OCI-LY1 (cell line): ENCODE measurements around the gene YIF1A.

ENCODE experiments used
- H2AFZ ChIP-seq: fragments of 200-600 bp; sonication (generic), shearing (Covaris generic); 2 replicates; pipeline ENCODE4 v1.6.0; 2014; ENCODE audit warnings: antibody characterized with exemption, mild to moderate bottlenecking, low read length
- H3F3A ChIP-seq: fragments of 200-600 bp; sonication (generic), shearing (Covaris generic); 2 replicates; pipeline ENCODE4 v1.6.0; 2014; ENCODE audit warnings: mild to moderate bottlenecking, antibody characterized with exemption, low read length, moderate library complexity; ENCODE audit not compliant: insufficient read depth
- H3K27ac ChIP-seq: fragments of 200-600 bp; sonication (generic); 2 replicates; pipeline ENCODE4 v1.5.1; 2014; ENCODE audit warnings: low read length, mixed run types, mild to moderate bottlenecking, low read depth; ENCODE audit not compliant: poor library complexity, severe bottlenecking
- H3K27me3 ChIP-seq: fragments of 200-600 bp; sonication (generic); 2 replicates; pipeline ENCODE4 v1.6.0; 2014; ENCODE audit warnings: antibody characterized with exemption, mild to moderate bottlenecking, low read length, moderate library complexity; ENCODE audit not compliant: insufficient read depth
- H3K36me3 ChIP-seq: fragments of 200-600 bp; sonication (generic); 2 replicates; pipeline ENCODE4 v1.6.1; 2014; ENCODE audit warnings: mild to moderate bottlenecking, antibody characterized with exemption, low read length, moderate library complexity, mixed read lengths; ENCODE audit not compliant: insufficient read depth
- H3K4me1 ChIP-seq: fragments of 200-600 bp; sonication (generic); 2 replicates; pipeline ENCODE4 v1.5.1; 2014; ENCODE audit warnings: mild to moderate bottlenecking, low read length, moderate library complexity; ENCODE audit not compliant: insufficient read depth, severe bottlenecking
- H3K4me2 ChIP-seq: fragments of 200-600 bp; sonication (generic), shearing (Covaris generic); 2 replicates; pipeline ENCODE4 v1.6.1; 2014; ENCODE audit warnings: low read length
- H3K4me3 ChIP-seq: fragments of 200-600 bp; sonication (generic); 2 replicates; pipeline ENCODE4 v1.5.1; 2014; ENCODE audit warnings: low read length, low read depth, mild to moderate bottlenecking, mixed read lengths; ENCODE audit not compliant: poor library complexity, severe bottlenecking
- H3K79me2 ChIP-seq: fragments of 200-600 bp; shearing (Covaris generic); 2 replicates; pipeline ENCODE4 v1.6.1; 2016; ENCODE audit warnings: mixed run types, low read length, mixed read lengths; ENCODE audit not compliant: insufficient read depth
- H3K9ac ChIP-seq: fragments of 200-600 bp; sonication (generic), shearing (Covaris generic); 2 replicates; pipeline ENCODE4 v1.6.1; 2014; ENCODE audit warnings: mild to moderate bottlenecking, low read length, mixed read lengths
- H3K9me2 ChIP-seq: fragments of 200-600 bp; sonication (generic), shearing (Covaris generic); 2 replicates; pipeline ENCODE4 v1.6.1; 2014; ENCODE audit warnings: low read depth, mild to moderate bottlenecking, low read length, mixed read lengths
- H3K9me3 ChIP-seq: fragments of 200-600 bp; shearing (Covaris generic); 2 replicates; pipeline ENCODE4 v1.6.1; 2014; ENCODE audit warnings: low read length, mixed read lengths
- H4K20me1 ChIP-seq: fragments of 200-600 bp; sonication (generic), shearing (Covaris generic); 2 replicates; pipeline ENCODE4 v1.6.0; 2016; ENCODE audit warnings: mild to moderate bottlenecking, low read length; ENCODE audit not compliant: insufficient read depth
- CTCF ChIP-seq: fragments of 200-600 bp; sonication (generic), shearing (Covaris generic); IDR thresholded peaks from 2 replicates; pipeline ENCODE4 v1.5.1; 2017; ENCODE audit warnings: mild to moderate bottlenecking, antibody characterized with exemption, low read length, moderate library complexity, mixed read lengths
- EZH2 ChIP-seq: fragments of 200-600 bp; sonication (generic), shearing (Covaris generic); IDR thresholded peaks from 2 replicates; pipeline ENCODE4 v1.8.0; 2017; ENCODE audit warnings: borderline replicate concordance, mixed run types, mild to moderate bottlenecking, antibody characterized with exemption, low read length, moderate library complexity, mixed read lengths

Gene YIF1A

GRCh38 chr11:66326261-66327111 lies 37.5 kb upstream of the YIF1A start:
- Histone ChIP-seq H3F3A (no peaks in the 10 kb centered on the region), H3K27ac (peak overlapping the region; percentile 7), H3K4me3 (no peak overlapping the region), H3K9me3 (no peaks in the 10 kb centered on the region), H3K4me2 (peak overlapping the region; percentile 18; the same call in 1 of the 2 replicates), H4K20me1 (no peaks in the 10 kb centered on the region), H3K9me2 (no peaks in the 10 kb centered on the region), H3K4me1 (peaks cover 30% of the 10 kb centered on the region), H3K79me2 (no peaks in the 10 kb centered on the region), H2AFZ (no peak overlapping the region), H3K9ac (peak overlapping the region; percentile 5; the same call in 1 of the 2 replicates), H3K36me3 (no peaks in the 10 kb centered on the region), H3K27me3 (peaks cover 7% of the 10 kb centered on the region)
- TF ChIP-seq EZH2 = no peak
- TF ChIP-seq CTCF = no peak

- Histone ChIP-seq H3K4me1 (peaks cover 30% of the 10 kb centered on the region), H3K4me3 (no peak overlapping the region), H3K79me2 (no peaks in the 10 kb centered on the region), H3K4me2 (no peak overlapping the region), H3K9ac (no peak overlapping the region), H3K9me3 (no peaks in the 10 kb centered on the region), H4K20me1 (no peaks in the 10 kb centered on the region), H2AFZ (no peak overlapping the region), H3F3A (no peaks in the 10 kb centered on the region), H3K9me2 (no peaks in the 10 kb centered on the region), H3K27me3 (no peaks in the 10 kb centered on the region), H3K36me3 (no peaks in the 10 kb centered on the region), H3K27ac (peak overlapping the region; percentile 7)
- TF ChIP-seq CTCF = no peak
- TF ChIP-seq EZH2 = no peak
Measured at GRCh38 chr11:66325263-66325671, 36.3 kb upstream of the YIF1A start.

GRCh38 chr11:66324664-66325063 lies 35.7 kb upstream of the YIF1A start:
- Histone ChIP-seq H3F3A (no peaks in the 10 kb centered on the region), H3K9ac (no peak overlapping the region), H3K9me3 (no peaks in the 10 kb centered on the region), H4K20me1 (no peaks in the 10 kb centered on the region), H3K36me3 (no peaks in the 10 kb centered on the region), H3K27me3 (no peaks in the 10 kb centered on the region), H3K79me2 (no peaks in the 10 kb centered on the region), H3K4me1 (peaks cover 30% of the 10 kb centered on the region), H2AFZ (no peak overlapping the region), H3K9me2 (no peaks in the 10 kb centered on the region), H3K4me3 (no peak overlapping the region), H3K4me2 (no peak overlapping the region), H3K27ac (no peak overlapping the region)
- TF ChIP-seq CTCF (no peak), EZH2 (no peak)
